Measurements from ENCODE around the gene BMPR1A.
"Not testable (repeated sequence)": the region's sequence is repeated elsewhere in the genome, so short reads cannot be mapped to it uniquely, and the experiment has no call there.

Gene BMPR1A

GRCh38 chr10:86732771-86733170, 23.6 kb upstream of the BMPR1A start:
- no peak for DNase-seq

DNA sequence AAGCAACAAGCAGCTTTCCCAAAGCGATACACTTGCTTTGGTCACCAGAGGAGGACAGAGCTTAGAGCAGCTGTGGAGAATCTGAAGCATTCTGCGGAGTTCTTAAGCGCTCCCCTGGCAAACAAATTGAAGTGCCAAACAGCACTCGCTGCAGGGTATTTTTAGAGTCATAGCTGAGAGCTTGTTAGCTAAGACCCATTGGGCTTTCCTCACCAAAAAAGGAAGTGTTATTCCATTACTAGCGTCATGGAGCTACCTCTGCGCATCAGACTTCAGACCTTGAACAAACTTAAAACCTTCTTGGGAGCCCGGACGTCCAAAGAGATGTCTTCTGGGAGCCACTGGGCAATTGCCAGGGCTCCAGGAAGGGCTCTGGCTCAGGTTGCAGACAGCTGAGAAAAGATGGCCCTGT, 23.2 kb upstream of the BMPR1A start:
- DNase-seq = no peak

GRCh38 chr10:86734207-86734988, 22.0 kb upstream of the BMPR1A start:
- DNase-seq = no peak

DNA sequence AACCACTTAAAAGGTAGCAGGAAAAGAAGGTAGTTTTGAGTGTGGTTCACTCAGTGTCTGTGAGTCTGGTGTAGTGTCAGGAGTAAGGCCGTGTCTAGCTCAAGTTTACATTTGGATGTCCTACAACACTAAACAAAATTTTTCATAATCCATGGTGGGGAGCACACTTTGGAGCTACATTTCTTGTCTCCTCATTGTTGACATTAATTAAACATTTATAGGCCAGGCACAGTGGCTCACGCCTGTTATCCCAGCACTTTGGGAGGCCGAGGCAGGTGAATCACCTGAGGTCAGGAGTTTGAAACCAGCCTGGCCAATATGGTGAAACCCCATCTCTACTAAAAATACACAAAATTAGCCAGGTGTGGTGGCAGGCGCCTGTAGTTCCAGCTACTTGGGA, 21.1 kb upstream of the BMPR1A start:
- DNase-seq = not testable (repeated sequence)

DNA sequence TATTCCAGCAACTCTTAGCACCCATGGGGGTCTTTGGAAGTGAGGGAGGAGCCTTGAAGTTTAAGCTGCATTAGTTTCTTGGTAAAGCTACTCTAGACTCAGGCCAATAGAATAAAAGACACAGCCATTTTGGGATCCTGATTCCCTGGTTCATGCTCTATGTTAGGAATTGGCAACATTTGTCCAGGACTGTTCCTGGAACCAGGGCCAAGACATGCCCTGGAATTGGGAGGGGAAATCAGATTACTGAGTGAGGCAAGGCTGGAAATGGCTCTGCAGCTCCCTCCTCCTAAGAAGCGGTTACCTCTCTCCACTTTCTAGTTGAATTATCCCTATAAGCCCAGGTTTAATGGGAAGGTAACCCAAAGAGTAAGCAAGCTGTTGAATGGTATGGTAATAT, 14.2 kb upstream of the BMPR1A start:
- DNase-seq = no peak

DNA sequence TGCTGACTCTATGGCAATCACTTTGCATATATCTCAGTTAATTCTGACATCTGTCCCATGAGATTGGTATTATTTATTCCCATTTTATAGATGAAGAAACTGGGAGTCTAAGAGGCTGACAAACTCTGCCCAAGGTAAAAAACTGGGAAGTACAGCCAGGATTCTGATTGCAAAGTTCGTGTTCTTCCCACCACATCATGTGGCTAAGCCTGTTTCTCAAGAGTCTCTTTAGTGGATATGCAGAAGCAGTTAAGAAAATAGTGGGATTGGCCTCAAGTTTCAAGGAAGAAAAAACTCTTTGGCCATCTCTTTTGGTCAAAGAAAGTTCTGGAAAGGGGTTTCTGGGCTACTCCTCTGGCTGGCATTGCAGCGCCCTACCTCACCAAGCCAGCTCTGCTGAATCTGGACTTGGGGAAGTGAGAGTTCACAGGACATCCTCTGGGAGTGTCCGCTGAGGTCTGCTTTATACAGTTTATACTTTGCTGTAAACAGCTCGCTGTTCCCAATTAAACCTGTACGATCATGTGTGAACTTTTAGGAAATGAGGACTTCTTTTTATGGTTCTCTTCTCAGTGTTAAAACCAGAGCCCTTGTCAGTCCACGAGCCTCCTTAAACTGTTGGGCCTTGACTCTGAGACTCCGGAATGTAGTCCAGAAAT, 12.2 kb upstream of the BMPR1A start:
- no peak for DNase-seq

DNA sequence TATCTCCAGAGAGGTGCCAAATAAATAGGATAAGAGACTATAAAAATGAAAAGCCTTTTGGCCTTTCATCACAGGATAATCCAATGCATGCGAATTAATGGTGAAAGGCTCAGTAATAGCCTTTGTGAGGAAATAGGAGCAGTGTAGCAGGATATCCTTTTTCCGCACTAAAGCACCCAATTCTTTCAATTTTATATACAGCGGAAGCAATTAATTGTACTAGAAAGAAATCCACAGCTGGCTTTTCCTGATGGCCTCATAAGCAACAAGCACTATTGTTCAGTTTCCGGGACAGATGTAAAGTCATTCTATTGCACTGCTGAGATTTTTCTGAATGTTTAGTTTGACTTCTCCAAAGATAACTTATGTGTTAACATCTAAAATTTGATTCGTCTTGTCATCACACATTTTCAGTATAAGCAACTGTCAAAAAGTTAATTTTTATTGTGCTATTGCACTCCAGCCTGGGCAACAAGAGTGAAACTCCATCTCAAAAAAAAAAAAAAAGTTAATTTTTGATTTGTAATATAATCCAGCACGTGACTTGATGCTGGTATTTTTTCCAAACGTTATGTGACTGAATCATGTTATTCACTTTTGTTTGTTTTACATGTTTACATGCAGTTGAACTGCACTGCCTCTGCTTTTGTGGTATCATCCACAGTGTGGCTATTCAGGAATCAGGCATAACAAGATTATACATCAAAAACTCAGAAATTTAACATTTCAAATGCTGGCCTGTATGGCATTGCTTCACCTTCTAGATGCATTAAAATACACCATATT, 8.4 kb upstream of the BMPR1A start:
- DNase-seq = no peak

DNA sequence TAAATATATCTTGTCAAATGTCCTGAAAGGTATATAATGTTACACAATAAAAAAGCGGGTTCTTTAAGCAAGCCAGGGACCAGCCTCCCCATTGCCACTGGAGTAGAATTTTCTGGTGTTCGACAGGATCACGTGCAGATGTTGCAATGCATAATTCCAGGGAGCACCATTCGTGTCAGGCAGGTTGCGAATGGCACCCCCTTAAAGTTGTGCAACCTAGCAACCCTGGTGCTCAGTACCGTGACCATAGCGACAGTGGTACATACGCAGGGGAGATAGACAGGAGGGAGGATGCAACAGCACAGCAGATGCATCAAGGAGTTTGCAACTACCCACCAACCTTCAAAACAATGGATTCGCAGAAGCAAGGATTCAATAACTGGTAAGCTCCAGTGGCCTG, 6.6 kb upstream of the BMPR1A start:
- DNase-seq = no peak

- DNase-seq = no peak
These were observed 4.9 kb upstream of the BMPR1A start for GRCh38 chr10:86751477-86751876.

GRCh38 chr10:86752311-86752710, 4.1 kb upstream of the BMPR1A start:
- DNase-seq = no peak

- DNase-seq = no peak
These were observed 3.4 kb upstream of the BMPR1A start for GRCh38 chr10:86753051-86753450.

GRCh38 chr10:86753638-86754434, 2.6 kb upstream of the BMPR1A start:
- no peak for DNase-seq

DNA sequence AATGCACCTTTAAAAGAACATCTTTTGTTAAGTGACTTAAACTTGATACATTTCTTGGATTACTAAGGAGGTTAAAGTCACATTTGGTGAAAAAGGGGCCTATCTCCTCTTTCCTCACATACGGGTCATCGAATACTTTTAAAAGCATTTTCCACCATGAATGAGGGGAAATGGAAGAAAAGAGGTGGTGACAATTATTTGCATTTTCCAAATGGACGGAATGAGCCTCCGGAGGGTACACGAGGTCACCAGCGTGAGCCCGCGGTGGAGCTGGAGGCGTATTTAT, 1.0 kb upstream of the BMPR1A start:
- peak in 1 of 2 donors; percentile 3 for DNase-seq

- DNase-seq = peak; percentile 82 to 92
These were observed 494 bp upstream of the BMPR1A start for GRCh38 chr10:86755740-86756510.

DNA sequence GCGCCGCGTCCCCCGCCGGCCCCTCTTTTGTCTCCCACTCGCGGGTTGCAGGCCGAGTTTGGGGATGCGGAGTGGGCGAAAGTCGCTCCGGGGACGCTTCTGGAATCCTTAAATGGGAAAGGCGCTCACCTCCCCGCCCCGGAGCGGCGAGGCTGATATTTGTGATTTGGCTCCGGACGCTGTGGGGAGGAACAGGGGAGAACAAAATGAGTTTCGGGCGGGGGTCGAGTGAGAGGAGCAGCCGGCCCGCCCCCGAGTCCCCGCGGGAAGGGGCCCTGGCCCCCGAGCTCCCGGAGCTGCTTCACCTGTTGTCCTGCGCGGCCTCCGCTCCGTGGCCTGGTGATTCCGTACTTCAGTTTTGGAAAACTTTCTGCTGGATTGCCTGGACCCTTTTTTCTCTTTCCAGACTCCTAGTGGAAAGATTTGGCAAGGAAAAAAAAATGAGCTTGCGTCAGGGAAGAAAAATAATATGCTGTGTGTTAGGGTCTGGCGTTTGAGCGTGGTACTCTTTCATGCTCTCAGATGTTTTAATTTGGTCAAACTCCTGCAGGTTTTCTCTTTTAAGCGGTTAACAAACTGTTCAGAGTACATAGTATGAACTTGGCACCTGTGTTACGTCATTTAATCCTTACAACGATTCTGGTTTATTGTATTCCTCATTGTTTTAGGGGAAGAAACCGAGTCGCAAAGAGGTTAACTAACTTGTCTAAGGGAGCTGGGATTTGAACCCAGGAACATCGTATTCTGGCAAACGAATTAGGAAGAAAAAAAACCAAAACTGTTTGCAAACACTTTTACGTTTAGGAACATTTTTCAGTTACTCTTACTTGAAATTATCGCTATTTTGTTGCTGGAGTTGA, 924 bp downstream of the BMPR1A start:
- peak in 1 of 2 donors; percentile 12 for DNase-seq

GRCh38 chr10:86758189-86759072, 2.0 kb downstream of the BMPR1A start:
- DNase-seq = no peak

GRCh38 chr10:86759073-86759672, 2.8 kb downstream of the BMPR1A start:
- no peak for DNase-seq

GRCh38 chr10:86763404-86763803, 7.0 kb downstream of the BMPR1A start:
- DNase-seq = no peak

DNA sequence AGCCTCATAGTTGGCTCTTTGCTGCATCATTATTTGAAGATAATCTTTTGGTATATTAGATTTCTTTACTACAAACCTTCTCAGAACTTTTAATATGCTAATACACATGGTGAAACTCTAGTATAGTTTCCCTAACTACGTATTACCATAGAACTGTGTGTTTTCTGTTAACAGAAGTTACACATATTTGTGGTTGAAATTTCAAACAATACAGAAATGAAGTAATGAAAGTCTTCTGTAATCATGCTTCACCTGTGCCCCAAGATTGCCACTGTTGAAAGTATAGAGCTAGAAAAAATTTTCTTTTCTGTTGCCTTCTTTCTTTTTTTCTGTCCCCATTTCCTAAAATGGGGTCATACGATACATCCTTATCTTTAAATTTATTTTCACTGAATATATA, 9.1 kb downstream of the BMPR1A start:
- DNase-seq = no peak
